UCSD-AML1 (cell line): Measurements from ENCODE around the gene CNIH2.
"Not testable (repeated sequence)": the region's sequence is repeated elsewhere in the genome, so short reads cannot be mapped to it uniquely, and the experiment has no call there.

Experiments used
- DNase-seq: peaks from one replicate; lab custom pipeline; 2025; ENCODE audit not compliant: unreplicated experiment; lab: John Stamatoyannopoulos, UW

Gene CNIH2

DNA sequence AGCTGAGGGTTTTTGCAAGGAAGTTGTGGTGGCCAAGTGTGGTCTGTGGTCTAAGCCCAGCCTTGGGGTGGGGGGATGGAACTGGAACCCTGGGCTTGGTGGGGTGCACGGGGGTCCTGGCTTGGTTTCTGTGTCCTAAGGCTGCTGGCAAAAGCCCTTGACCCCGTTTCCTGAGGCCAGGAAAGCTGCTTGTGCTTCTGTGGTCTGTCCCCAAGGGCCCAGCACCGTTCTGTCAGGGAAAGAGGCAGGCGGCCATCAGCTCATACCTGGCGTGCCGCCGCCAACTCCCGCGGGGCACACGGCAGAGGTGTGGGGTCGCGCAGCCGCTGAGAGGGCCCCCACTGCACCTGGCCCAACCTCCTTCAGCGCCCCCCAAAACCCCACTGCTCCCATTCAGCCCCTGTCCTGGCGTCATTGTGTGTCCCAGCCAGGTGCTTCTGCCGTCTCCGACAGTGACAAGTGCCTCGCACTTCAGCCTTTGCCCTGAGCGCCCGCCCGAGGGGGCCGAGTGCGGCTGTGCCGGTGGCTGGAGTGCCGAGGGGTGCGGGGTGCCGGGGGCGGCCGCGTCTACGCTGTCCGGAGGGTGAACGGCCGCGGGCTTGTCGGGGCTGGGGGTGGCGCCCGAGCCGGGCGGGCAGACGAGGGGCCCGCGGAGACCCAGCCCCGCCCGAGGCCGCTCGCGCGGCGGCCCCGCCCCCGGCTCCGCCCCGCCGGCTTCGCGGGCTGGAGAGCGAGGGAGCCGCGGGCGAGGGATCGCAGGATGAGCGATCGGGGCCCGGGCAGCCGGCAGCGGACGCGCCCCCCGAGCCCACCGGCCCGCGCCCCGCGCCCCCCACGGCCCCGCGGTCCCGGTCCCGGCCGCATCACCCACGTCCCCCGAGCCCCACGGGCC is at the start of gene CNIH2:
CNIH2 (plus strand) TSS at position 705 of the 892 bp plus-strand sequence. CDS start 282 bp downstream, outside the sequence.
- DNase-seq, result peak; percentile 38

DNA sequence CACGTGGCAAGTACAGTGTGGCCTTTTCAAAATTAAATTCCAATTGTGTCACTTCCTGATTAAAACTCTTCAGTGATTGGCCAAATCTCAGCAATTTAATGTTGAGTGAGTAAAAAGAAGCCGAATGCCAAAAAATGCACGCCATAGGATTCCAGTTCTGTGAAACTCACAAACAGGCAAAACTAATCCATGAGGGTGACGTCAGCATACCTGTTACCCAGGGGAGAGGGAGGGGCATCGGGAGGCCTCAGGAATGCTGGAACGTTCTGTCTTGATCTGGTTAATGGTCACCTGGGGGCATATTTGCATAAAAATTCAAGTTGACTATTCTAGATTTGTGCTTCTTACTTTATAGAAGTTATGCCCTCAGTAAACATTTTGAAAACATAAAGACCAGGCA is 49.5 kb upstream of the CNIH2 start:
- DNase-seq, result no peak

DNA sequence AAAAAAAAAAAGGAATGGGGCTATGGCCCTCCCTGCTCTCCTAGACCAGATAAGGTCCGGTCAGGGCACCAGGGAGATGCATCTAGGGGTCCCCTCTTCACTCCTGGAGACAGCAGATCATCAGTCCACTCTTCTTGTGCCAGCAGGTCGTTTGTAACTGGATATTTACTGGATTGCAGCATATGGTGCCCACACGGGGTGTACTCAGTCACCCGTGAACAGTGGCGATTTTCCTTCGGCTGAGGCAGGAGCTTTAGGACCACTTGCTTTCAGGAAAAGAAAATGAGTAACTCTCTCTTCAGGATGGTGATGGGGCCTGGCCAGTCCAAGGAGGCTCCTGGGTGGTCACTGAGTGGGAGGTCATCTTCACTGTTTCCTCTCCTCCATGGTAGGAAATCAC is 47.8 kb upstream of the CNIH2 start:
- DNase-seq, result no peak

DNA sequence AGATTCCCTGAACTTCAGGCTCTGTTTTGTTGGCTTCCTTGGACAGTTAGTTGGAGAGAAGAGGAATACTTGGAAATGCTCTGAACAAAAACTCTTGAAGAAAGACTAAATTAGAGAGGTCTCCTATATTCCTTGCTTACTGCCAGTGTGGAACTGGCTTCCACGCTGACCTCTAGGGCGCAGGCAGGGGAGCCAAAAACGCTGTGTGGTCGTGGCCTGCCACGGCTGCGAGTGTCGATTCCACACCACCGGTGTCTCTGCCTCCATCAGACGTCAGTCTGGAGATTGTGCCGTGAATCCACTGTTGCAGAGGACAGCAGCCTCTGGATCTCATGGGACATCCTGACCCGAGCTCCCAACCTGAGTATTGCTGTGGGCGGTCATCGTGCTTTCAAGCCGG is 47.0 kb upstream of the CNIH2 start:
- DNase-seq, result no peak

DNA sequence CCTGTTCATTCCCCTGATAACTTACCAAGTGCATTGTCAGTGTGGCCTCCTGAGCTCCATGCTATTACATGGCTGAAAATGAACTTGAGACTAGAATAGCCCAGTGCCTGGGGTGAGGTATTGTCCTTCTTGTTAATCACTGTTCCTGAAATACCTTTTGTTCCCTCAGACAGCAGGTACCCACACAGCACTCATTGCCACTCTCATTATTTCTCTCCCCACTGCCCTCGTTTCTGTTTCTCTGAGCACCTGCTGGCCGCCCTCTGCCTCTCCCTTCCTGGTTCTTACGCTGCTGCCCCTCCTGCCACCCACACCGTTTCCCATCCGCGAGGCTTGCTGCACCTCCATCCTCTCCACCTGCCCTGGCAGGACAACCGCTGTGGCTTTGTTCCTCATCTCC is 46.4 kb upstream of the CNIH2 start:
- no peak for DNase-seq

DNA sequence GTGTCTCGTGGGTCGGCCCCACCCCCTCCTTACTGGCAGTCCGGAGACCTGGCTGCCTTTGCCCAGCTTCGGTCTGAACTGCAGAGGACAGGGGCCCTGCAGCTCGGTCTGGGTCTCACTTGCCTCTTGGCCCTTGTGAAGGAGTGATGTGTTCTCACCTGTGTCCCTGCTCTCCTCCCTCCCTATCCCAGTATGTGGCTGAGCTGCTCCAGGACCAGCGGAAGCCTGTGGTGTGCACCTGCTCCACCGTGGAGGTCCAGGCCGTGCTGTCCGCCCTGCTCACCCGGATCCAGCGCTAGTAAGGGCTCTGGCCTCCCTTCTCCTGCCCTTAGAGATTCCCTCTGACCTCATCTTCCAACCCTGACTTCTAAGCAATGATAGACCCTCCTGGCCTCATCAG is 45.2 kb upstream of the CNIH2 start:
- DNase-seq, result no peak

DNA sequence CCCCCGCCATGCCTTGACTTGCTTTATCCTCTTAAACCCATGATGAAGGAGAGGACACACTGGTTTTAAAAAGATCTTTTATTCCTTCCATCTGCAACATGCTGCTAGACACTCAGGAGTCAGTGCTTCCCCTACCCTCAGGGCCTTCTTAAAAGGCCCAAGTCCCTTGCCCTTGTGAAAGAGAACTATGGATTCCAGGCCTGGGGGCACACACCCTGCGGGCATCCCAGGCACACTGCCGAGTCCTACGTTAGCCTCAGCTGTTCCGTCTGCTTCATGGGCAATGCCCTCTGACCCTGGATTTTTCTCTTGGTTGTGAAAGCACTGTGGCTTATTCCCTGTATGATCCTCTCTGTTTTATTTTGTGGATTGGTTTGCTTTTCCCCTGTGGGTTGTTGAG is 44.7 kb upstream of the CNIH2 start:
- DNase-seq, result no peak

DNA sequence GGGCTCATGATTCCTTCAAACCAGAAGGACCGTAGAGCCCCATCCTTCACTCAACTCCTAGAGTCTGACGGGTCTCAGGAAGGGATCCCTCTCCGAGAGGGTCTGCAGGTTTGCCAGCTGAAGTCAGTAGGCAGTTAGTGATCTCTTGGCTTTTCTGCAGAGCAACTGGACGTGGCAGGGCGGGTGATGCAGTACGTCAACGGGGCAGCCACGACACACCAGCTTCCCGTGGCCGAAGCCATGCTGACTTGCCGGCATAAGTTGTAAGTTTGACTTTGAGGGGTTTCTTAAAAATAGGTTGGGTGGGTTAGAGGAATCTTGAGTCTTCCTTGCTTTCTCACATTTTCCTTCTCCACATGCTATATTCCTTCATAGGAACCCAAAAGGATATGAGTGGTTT is 42.8 kb upstream of the CNIH2 start:
- DNase-seq, result no peak

DNA sequence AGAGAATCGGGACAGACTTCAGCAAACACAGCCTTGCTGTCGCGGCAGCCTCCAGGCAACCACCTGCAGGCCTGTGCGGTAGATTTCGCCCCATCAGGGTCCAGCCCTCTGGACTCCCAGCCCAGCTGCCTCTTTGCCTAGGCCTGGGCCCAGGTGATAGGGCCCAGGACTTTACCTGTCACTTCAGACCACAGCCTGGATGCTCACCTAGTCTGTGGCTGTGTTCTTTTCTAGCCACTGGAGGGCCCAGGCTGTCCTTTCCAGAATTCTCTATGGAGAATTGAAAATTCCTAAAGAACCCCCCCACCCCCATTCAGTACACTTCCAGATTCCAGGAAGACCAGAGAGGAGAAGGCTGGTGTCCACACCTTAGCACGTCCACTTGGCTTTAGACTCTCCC is 40.1 kb upstream of the CNIH2 start:
- DNase-seq, result no peak

DNA sequence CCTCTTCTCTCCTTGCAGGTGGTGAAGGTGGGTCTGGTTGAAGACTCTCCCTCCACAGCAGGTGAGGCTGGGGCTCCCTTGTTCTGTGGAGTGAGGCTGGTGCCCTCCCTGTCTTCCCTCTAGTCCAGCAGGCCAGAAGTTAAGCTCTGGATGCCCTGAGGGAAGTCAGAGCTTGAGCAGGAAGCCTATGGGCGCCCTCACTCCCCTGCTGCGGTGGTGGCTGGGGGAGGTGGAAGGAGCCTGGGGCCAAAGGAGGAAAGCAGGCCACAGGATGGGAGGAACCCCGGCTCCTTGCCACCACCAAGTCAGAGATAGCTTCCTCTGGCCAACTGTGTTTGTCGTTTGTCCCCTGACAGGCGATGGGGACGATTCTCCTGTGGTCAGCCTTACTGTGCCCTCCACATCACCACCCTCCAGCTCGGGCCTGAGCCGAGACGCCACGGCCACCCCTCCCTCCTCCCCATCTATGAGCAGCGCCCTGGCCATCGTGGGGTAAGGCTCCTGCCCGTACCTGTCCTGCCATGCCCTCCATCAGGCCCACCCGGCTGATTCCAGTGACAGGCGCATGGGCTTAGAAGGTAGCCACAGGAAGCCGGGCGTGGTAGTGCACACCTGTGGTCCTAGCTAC is 39.1 kb upstream of the CNIH2 start:
- peak; percentile 77 for DNase-seq

DNA sequence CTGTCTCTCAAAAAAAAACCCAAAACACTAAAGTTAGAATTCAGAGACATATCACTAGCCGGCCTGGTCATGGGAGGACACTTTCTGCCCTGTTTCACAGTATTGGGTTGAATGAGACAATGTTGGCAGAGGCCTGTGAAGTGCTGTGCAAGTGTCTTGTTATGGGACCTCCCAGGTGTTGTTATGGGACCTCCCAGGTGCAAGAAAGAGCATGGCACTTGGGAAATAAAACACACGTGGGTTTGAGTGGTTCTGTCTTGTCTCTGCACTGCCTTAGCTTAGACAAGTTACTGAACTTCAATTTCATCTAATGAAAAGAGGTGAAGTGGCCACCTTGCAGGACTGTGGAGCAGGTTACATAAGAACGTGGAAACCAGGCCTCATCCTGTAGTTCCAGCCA is 38.5 kb upstream of the CNIH2 start:
- DNase-seq, result no peak

DNA sequence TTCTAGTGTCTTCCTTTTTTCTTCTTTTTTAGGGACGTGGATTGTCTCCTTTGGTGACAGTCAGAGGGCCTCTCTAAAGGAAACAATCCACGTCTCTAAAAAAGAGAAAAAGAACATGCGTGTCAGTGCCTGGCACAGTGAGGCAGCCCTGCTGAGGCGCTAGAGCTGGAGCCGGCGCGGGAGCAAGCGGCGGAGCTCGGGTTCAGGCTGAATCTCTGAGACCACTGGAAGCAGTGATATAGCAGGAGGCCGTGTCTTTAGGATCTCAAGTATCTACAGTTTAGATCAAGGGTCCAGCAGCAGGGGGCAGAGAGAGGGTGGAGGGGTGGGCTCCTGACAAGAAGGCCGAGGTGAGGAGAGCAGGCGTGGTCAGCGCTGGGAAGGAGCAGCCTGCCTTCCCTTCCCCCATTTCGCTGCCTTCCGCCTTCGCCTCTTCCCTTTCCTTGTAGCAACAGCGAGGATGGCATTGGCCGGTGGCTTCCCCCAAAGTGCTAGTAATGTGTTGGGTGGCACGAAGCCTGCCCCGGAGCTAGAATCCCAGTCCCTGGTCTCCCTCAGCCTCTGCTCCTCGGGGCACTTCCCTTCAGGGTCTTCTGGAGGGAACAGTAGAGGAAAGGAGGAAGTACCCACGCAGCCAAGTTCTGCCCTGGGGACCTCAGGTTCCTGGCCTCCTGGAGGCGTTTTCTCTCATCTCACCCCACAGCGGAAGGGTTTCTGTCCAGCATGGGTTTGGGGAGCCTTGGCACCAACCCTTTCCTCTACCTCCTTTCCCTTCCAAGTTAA is 37.8 kb upstream of the CNIH2 start:
- DNase-seq, result peak; percentile 40

DNA sequence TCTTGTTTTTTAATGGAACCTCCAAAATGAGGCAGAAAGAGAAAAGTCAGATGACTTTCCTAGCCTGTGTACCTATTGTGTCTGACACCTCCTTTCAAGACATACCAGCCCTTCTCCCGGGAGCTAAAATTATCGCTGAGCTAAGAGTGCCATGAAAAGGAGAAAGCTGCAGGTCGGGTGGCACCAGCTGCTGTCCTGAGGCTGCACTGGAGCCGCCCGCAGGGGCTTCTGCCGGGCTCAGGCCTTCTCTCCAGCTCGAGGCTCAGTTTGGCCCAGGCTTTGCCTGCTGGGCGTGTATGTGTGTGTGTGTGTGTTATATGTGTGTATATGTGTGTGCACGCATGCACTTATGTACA is 37.2 kb upstream of the CNIH2 start:
- DNase-seq, result no peak

DNA sequence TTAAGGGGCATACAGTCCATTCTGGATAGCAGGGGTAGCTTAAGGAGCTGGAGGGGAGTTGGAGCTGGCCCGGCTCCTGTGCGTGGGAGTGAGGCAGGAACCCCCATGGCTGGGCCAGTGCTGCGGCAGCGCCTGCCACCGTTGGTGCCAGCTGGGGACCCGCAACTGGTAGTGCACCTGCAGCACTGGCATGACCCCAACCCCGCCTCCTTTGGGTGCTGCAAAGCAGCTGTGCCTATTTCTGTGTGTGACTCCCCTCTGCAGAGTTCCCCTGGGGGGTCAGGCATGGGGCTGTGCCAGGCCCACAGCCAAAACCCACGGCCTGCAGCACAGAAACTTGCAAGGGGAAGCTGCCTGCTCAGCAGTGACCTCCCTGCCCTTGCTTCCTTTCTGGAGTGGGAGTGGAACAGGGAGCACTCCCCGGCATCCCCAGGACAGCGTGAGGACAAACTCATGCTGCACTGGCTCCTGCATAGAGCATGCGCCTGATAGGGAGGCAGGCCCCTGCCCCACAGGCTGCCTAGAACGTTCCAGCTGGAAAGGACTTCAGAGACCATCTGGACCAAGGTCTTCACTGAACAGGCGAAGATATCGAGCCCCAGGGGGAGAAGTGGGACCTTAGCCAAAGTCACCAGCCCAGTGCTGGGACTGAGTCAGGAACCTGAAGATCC is 35.7 kb upstream of the CNIH2 start:
- DNase-seq, result no peak

DNA sequence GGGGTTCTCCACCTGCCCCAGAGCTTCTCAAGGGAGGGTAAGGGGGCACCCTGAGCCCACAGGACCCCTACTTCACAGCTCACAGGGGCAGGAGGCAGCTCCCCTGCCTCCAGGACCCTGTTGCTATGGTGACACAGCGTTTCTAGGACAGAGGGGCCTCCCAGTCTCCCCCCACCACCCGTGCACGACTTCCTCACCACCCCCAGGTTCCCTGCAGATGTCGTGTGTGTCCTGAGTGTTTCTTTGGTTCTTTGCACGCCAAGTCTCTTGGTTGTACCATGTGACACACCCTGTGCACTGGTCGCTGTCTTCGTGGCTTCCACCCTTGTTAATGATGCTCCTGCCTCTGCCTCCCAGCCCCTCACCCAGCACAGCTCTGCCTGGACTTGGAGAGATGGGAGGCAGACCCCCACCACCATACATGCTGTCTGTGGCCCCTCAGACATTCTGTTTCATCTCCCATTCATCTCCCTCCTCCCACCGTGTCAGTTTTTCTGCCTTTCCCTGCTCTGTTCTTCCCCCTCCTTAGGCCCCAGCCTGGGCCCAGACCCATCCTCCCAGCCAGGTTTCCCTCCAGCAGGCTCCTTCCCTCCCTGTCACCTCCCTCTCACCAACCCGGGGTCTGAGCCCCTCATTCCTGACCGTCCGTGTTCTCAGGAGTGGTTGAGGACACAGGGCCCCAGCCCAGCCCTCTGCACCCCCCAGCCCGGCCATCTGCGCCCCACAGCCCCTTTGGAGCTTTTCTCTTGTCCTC is 34.0 kb upstream of the CNIH2 start:
- DNase-seq, result no peak

DNA sequence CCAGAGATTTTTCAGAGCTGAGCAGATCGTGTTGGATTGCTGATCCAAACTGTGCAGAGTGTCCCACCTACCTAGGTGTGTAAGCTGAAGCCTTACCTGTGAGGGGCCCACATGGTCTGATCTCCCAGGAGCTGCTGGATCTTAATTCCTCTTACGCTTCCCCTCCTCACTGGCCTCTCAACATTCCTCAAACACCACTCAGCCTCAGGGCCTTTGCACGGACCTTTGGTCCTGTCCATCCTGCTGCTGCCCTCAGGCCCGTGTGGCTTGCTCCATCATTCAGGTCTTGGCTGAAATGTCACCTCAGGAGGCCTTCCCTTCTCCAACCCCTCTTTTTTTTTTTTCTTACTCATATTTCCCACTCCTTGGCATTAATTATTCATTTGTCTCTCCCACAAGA is 30.7 kb upstream of the CNIH2 start:
- DNase-seq, result no peak

DNA sequence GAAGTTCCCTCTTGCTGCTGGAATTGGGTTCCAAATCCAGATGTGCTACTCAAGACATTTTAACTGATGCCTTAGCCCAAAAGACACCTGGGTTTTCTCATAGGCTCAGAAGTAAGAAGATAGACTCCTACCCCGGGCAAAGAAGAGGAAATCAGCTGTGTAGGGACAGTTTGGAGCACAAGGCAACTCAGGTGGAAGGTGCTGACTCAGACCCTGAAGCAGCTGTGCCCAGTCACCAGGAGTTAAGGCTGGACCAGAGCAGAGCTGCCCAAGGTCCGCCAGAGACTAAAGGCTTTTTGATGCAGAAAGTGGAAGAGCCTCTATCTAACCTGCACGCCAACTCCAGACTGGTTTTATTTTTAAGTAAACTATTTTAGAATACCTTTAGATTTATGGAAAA is 30.2 kb upstream of the CNIH2 start:
- no peak for DNase-seq

DNA sequence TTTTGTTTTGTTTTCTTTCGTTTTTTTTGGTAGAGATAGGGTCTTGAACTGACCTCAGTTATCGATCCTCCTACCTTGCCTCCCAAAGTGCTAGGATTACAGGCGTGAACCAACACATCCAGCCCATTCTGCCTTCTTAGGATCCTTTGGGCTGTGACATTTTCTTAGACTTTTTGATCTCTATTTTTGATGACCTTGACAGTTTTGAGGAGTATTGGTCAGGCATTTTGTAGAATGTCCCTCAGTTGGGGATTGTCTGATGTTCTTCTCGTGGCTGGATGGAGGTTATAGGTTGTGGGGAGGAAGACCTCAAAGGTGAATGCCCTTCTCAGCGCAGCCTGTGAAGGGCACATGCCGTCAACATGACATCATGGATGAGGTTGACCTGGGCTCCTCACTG is 29.1 kb upstream of the CNIH2 start:
- no peak for DNase-seq

DNA sequence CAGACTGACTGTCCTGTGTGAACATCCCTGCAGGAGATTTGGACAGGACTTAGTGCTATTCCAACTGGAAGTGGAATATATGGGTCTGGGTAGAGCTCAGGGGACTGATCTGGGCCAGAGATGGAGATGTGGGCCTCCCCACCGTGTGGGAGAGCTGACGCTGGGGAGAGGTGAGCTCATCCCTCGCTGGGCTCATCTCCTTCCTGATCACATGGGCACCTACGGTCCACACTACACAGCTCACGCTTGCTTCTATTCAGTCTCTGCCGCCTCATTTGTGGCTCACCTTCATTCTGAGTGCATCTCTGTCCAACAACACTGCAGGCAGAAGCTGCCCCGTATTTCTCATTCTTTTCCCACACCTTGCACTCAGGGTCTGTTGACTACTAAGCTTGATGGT is 26.2 kb upstream of the CNIH2 start:
- DNase-seq, result no peak

DNA sequence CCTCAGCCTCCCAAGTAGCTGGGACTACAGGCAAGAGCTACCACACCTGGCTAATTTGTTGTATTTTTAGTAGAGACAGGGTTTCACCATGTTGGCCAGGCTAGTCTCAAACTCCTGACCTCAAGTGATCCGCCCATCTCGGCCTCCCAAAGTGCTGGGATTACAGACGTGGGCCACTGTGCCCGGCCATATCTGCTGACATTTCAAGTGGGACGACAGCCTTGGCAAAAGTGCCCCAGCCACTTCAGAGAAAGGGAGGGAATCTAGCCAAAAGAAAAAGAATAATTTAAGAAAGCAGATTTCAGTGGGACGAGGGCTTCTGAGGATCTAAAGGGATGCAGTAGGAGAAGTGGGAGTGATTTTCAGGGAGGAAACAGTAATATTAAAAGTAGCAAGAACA is 24.9 kb upstream of the CNIH2 start:
- not testable (repeated sequence) for DNase-seq

DNA sequence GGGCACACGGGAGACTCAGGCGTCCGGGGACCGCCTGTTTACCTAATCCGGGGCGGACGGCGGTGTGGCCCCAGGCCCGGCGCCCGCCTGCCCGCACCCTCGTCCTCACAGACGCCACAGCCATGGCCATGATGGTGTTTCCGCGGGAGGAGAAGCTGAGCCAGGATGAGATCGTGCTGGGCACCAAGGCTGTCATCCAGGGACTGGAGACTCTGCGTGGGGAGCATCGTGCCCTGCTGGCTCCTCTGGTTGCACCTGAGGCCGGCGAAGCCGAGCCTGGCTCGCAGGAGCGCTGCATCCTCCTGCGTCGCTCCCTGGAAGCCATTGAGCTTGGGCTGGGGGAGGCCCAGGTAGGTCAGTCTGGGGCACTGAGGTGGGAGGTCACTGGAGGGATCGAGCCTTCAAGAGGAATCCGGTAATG is 19.5 kb upstream of the CNIH2 start:
- DNase-seq, result no peak
